Esophagus muscularis mucosa (tissue), 4 donors: Measurements from ENCODE around the gene PLPP2.

ENCODE experiments used
- CTCF ChIP-seq, 3 experiments: fragments of 200-600 bp in 2 of 3; fragments of 450-650 bp in 1 of 3; sonication (generic) in 2 of 3; IDR thresholded peaks; one replicate each; pipeline ENCODE4 v1.5.1; 2017 to 2019; ENCODE audit warnings: antibody characterized with exemption in 3 of 3, mild to moderate bottlenecking in 2 of 3, moderate library complexity in 1 of 3
- EP300 ChIP-seq: sonication (generic); formaldehyde crosslinking; IDR thresholded peaks from one replicate; pipeline ENCODE4 v1.6.1; 2017; ENCODE audit warnings: antibody characterized with exemption
- POLR2A ChIP-seq: fragments of 450-650 bp; IDR thresholded peaks from one replicate; pipeline ENCODE4 v1.6.1; 2017; ENCODE audit warnings: antibody characterized with exemption, moderate library complexity, mild to moderate bottlenecking, low read depth
- POLR2AphosphoS5 ChIP-seq, 2 donors: sonication (generic); formaldehyde crosslinking; IDR thresholded peaks; one replicate each; pipeline ENCODE4 v1.6.1; 2017; ENCODE audit warnings: antibody characterized with exemption in 2 of 2

- TF ChIP-seq CTCF (IDR thresholded peaks at IDR 0.05) (no peak), POLR2A (no peak), POLR2AphosphoS5 (IDR thresholded peaks at IDR 0.05) (no peak), EP300 (no peak)
Measured at GRCh38 chr19:246551-246950, 44.7 kb downstream of the PLPP2 start.
